HepG2 (cell line): ENCODE results near the gene PRIMPOL. TPM values are rescaled to one million over a fixed set of nuclear protein-coding genes. Genes with fewer than 3 reads are reported as not detected.

Experiments
- BRD4 ChIP-seq: sonication (generic); formaldehyde crosslinking; IDR thresholded peaks from 2 replicates; pipeline ENCODE4 v1.4.0; 2020; ENCODE audit warnings: missing genetic modification reagents
- CBFB ChIP-seq: sonication (generic); formaldehyde crosslinking; IDR thresholded peaks from 2 replicates; pipeline ENCODE4 v1.4.0; 2020; ENCODE audit warnings: missing genetic modification reagents
- CBX5 ChIP-seq: sonication (generic); formaldehyde crosslinking; IDR thresholded peaks from 2 replicates; pipeline ENCODE4 v1.4.0; 2020; ENCODE audit warnings: missing genetic modification reagents, borderline replicate concordance
- CENPBD1 ChIP-seq: sonication (generic); formaldehyde crosslinking; IDR thresholded peaks from 2 replicates; pipeline ENCODE4 v1.8.0; 2022; ENCODE audit warnings: missing genetic modification reagents, low read depth, mild to moderate bottlenecking, borderline replicate concordance
- JDP2 ChIP-seq: sonication (generic); formaldehyde crosslinking; IDR thresholded peaks from 2 replicates; pipeline ENCODE4 v1.8.1; 2022; ENCODE audit warnings: missing genetic modification reagents, borderline replicate concordance
- JUN ChIP-seq: sonication (generic); formaldehyde crosslinking; IDR thresholded peaks from 2 replicates; pipeline ENCODE4 v1.4.0; 2020; ENCODE audit warnings: mild to moderate bottlenecking, missing genetic modification reagents
- KDM1A ChIP-seq: IDR thresholded peaks from 2 replicates; pipeline ENCODE4 v1.6.1; 2016; ENCODE audit warnings: missing compliant biosample characterization
- MLX ChIP-seq: IDR thresholded peaks from 2 replicates; pipeline ENCODE4 v1.6.1; 2016
- MTF1 ChIP-seq: sonication (generic); formaldehyde crosslinking; IDR thresholded peaks from 2 replicates; pipeline ENCODE4 v1.5.0; 2020; ENCODE audit warnings: missing genetic modification reagents
- PCBP2 ChIP-seq: fragments of 200-400 bp; formaldehyde crosslinking; optimal IDR thresholded peaks from 2 replicates; pipeline ENCODE3; 2018; ENCODE audit warnings: low read length, low read depth; ENCODE audit not compliant: poor library complexity, severe bottlenecking
- PHF8 ChIP-seq: sonication (generic); formaldehyde crosslinking; IDR thresholded peaks from 2 replicates; pipeline ENCODE4 v1.5.0; 2020; ENCODE audit warnings: missing genetic modification reagents
- RARA ChIP-seq: IDR thresholded peaks from 2 replicates; pipeline ENCODE4 v1.6.1; 2016; ENCODE audit warnings: missing genetic modification reagents, missing compliant biosample characterization
- RFX5 ChIP-seq: IDR thresholded peaks from 2 replicates; pipeline ENCODE4 v1.6.1; 2011; ENCODE audit warnings: low read depth, low read length, improper control_type of control experiment
- RXRB ChIP-seq: IDR thresholded peaks from 2 replicates; pipeline ENCODE4 v1.6.1; 2016; ENCODE audit warnings: borderline replicate concordance, missing genetic modification reagents, missing compliant biosample characterization
- SP5 ChIP-seq: IDR thresholded peaks from 2 replicates; pipeline ENCODE4 v1.6.1; 2016; ENCODE audit warnings: low read depth, borderline replicate concordance
- TFAP4 ChIP-seq: sonication (generic); IDR thresholded peaks from 2 replicates; pipeline ENCODE4 v1.6.1; 2016; ENCODE audit warnings: low read depth, borderline replicate concordance
- TGIF2 ChIP-seq: IDR thresholded peaks from 2 replicates; pipeline ENCODE4 v1.6.1; 2016; ENCODE audit warnings: control low read depth, missing compliant biosample characterization
- YEATS4 ChIP-seq: sonication (generic); formaldehyde crosslinking; IDR thresholded peaks from 2 replicates; pipeline ENCODE4 v1.4.0; 2020; ENCODE audit warnings: missing genetic modification reagents, borderline replicate concordance
- ZBTB8A ChIP-seq: sonication (generic); formaldehyde crosslinking; IDR thresholded peaks from 2 replicates; pipeline ENCODE4 v1.4.0; 2020; ENCODE audit warnings: mild to moderate bottlenecking, low read depth, missing genetic modification reagents, borderline replicate concordance
- ZC3H13 ChIP-seq: sonication (generic); formaldehyde crosslinking; IDR thresholded peaks from 2 replicates; pipeline ENCODE4 v1.8.1; 2023; ENCODE audit warnings: mild to moderate bottlenecking, missing genetic modification reagents, moderate library complexity
- ZFP1 ChIP-seq: IDR thresholded peaks from 2 replicates; pipeline ENCODE4 v1.6.1; 2016
- ZNF335 ChIP-seq: sonication (generic); formaldehyde crosslinking; IDR thresholded peaks from 2 replicates; pipeline ENCODE4 v1.4.0; 2020; ENCODE audit warnings: missing genetic modification reagents
- ZNF337 ChIP-seq: sonication (generic); formaldehyde crosslinking; IDR thresholded peaks from 2 replicates; pipeline ENCODE4 v1.5.1; 2020; ENCODE audit warnings: missing genetic modification reagents, low read depth, mild to moderate bottlenecking, borderline replicate concordance
- ZNF383 ChIP-seq: sonication (generic); formaldehyde crosslinking; IDR thresholded peaks from 2 replicates; pipeline ENCODE4 v1.4.0; 2020; ENCODE audit warnings: missing genetic modification reagents, mild to moderate bottlenecking, borderline replicate concordance
- ZNF446 ChIP-seq: sonication (generic); formaldehyde crosslinking; IDR thresholded peaks from 2 replicates; pipeline ENCODE4 v1.5.0; 2020; ENCODE audit warnings: mild to moderate bottlenecking, missing genetic modification reagents
- ZNF761 ChIP-seq: sonication (generic); formaldehyde crosslinking; conservative IDR thresholded peaks from 2 replicates; pipeline ENCODE4 v1.4.0; 2020; ENCODE audit warnings: mild to moderate bottlenecking, missing genetic modification reagents
- ZNF773 ChIP-seq: sonication (generic); formaldehyde crosslinking; IDR thresholded peaks from 2 replicates; pipeline ENCODE4 v1.4.0; 2020; ENCODE audit warnings: missing genetic modification reagents, borderline replicate concordance
- ZNF879 ChIP-seq: sonication (generic); formaldehyde crosslinking; IDR thresholded peaks from 2 replicates; pipeline ENCODE4 v1.8.1; 2023; ENCODE audit warnings: missing genetic modification reagents
- polyA plus RNA-seq, 8 experiments: library from polyadenylated mRNA; depleted of rRNA in 3 of 8; stranded (reverse) in 7 of 8; unstranded in 1 of 8; fragments of >200 nt; fragmentation: Illumina TruSeq in 4 of 8; extraction: Trizol in 4 of 8; gene quantifications; 2 replicates each; pipeline versions ENCODE4 v1.2.1 to v1.2.3, GENCODE V29; 2011 to 2016; ENCODE audit warnings: low read depth in 4 of 8, missing spikeins in 1 of 8, mixed read lengths in 1 of 8; ENCODE audit not compliant: insufficient read depth in 1 of 8
- total RNA-seq, 5 experiments: library from RNA; depleted of rRNA; stranded (reverse); fragments of >200 nt; fragmentation: Illumina TruSeq; extraction: Trizol; gene quantifications; 2 replicates each; pipeline ENCODE4 v1.2.3, GENCODE V29; 2016; ENCODE audit warnings: low read depth in 1 of 5

The PRIMPOL gene
- total and polyA plus RNA-seq, 2 of the 13 experiments (the other 11 are each of a cell fraction or from before 2014, with no cell fraction given): 7.3 to 11.0 TPM

- TF ChIP-seq ZFP1 (CRISPR knock-in tag) (peak; percentile 93; the same call in 1 of the 2 replicates), ZNF337 (CRISPR knock-in tag) (peak; percentile 70; the same call in 1 of the 2 replicates), MTF1 (no peak; the same call in 1 of the 2 replicates), RARA (CRISPR knock-in tag) (peak; percentile 55), ZNF773 (CRISPR knock-in tag) (no peak), KDM1A (CRISPR knock-in tag) (no peak), CBFB (CRISPR knock-in tag) (peak; percentile 90), CBX5 (CRISPR knock-in tag) (peak; percentile 95; the same call in 1 of the 2 replicates), ZNF335 (CRISPR knock-in tag) (peak; percentile 77; the same call in 1 of the 2 replicates), JUN (CRISPR knock-in tag) (peak; percentile 76; the same call in 1 of the 2 replicates), TFAP4 (peak; percentile 90), ZNF446 (CRISPR knock-in tag) (no peak), CENPBD1 (peak; percentile 96; the same call in 1 of the 2 replicates), TGIF2 (CRISPR knock-in tag) (peak; percentile 96), ZNF879 (CRISPR knock-in tag) (no peak), ZC3H13 (CRISPR knock-in tag) (peak; percentile 89; the same call in 1 of the 2 replicates), JDP2 (CRISPR knock-in tag) (no peak; the same call in 1 of the 2 replicates), SP5 (CRISPR knock-in tag) (peak; percentile 91), ZNF383 (CRISPR knock-in tag) (peak; percentile 96; the same call in 1 of the 2 replicates), MLX (peak; percentile 87), ZBTB8A (CRISPR knock-in tag) (peak; percentile 79; the same call in 1 of the 2 replicates), PCBP2 (no peak), PHF8 (CRISPR knock-in tag) (peak; percentile 72), BRD4 (CRISPR knock-in tag) (peak; percentile 83), RFX5 (peak; percentile 79), RXRB (CRISPR knock-in tag) (peak; percentile 88), YEATS4 (CRISPR knock-in tag) (peak; percentile 95), ZNF761 (peak; percentile 90; the same call in 1 of the 2 replicates)
Measured at GRCh38 chr4:184733654-184734524, 84.4 kb downstream of the PRIMPOL start, which contains the start of gene CENPU (continued).
